Heart left ventricle (tissue), 16 donors: ENCODE data around the gene HIKESHI. TPM values are rescaled to one million over a fixed set of nuclear protein-coding genes. Genes with fewer than 3 reads are reported as not detected.

Experiments
- ATAC-seq, 4 donors: fragments of 200-7000 bp; cut with Tn5 transposase; one replicate each; pipeline ENCODE4 v1.9.1; 2020 to 2022; ENCODE audit warnings: moderate library complexity in 4 of 4, mild to moderate bottlenecking in 3 of 4, moderate number of reproducible peaks in 1 of 4
- DNase-seq, 5 donors: peaks; one replicate each; pipeline ENCODE4 v3.0.0-alpha.2; 2020
- H3K27ac ChIP-seq, 12 donors: fragments of 200-600 bp; sonication (generic) in 4 of 12; one replicate each; pipeline versions ENCODE4 v1.5.0 to v1.8.0; 2016 to 2022; ENCODE audit warnings: mild to moderate bottlenecking in 2 of 12
- H3K27me3 ChIP-seq, 9 donors: fragments of 200-600 bp; sonication (generic) in 2 of 9; one replicate each; pipeline versions ENCODE4 v1.5.1 to v1.8.0; 2016 to 2022; ENCODE audit warnings: mild to moderate bottlenecking in 3 of 9
- H3K36me3 ChIP-seq, 9 donors: fragments of 200-600 bp; sonication (generic) in 2 of 9; one replicate each; pipeline versions ENCODE4 v1.5.0 to v1.8.0; 2018 to 2022; ENCODE audit warnings: mild to moderate bottlenecking in 2 of 9
- H3K4me1 ChIP-seq, 12 donors: fragments of 200-600 bp; sonication (generic) in 4 of 12; one replicate each; pipeline versions ENCODE4 v1.5.0 to v1.8.0; 2016 to 2022; ENCODE audit warnings: mild to moderate bottlenecking in 3 of 12
- H3K4me3 ChIP-seq, 12 donors: fragments of 200-600 bp; sonication (generic) in 4 of 12; one replicate each; pipeline versions ENCODE4 v1.5.0 to v1.8.0; 2017 to 2022; ENCODE audit warnings: mild to moderate bottlenecking in 9 of 12, moderate library complexity in 4 of 12
- H3K9me3 ChIP-seq, 12 donors: fragments of 200-600 bp; sonication (generic) in 4 of 12; one replicate each; pipeline versions ENCODE4 v1.5.0 to v1.8.0; 2016 to 2022; ENCODE audit warnings: mild to moderate bottlenecking in 1 of 12
- POLR2A ChIP-seq, 2 donors: fragments of 450-650 bp; IDR thresholded peaks; one replicate each; pipeline ENCODE4 v1.6.1; 2017; ENCODE audit warnings: antibody characterized with exemption in 2 of 2, mild to moderate bottlenecking in 2 of 2, moderate library complexity in 2 of 2
- WGBS, 4 donors: extraction: QIAGEN DNeasy Blood & Tissue Kit in 2 of 4; methylation state at CpG; one replicate each; pipeline versions ENCODE4 v1.1.5 to v1.1.7; 2013 to 2018; 5-methylcytosine and 5-hydroxymethylcytosine counted together
- intact Hi-C, 10 donors: fragments of 100-400 bp; cut with DNase I; formaldehyde crosslinking; loops; one replicate each; pipeline versions ENCODE4 v1.11.1 to v1.14.2; 2022
- polyA plus RNA-seq, 2 donors: library from polyadenylated mRNA; stranded (reverse); fragments of 200-250 nt; gene quantifications; one replicate each; pipeline ENCODE4 v1.2.3, GENCODE V29; 2013
- total RNA-seq, 9 donors: library from RNA; depleted of rRNA in 2 of 9; stranded (reverse); fragments of >200 nt in 2 of 9; fragmentation: NEBNext Ultra II Directional in 3 of 9; extraction: Animal tissue kit (Norgen Biotek cat#: 25700) in 3 of 9; gene quantifications; one replicate each; pipeline versions ENCODE4 v1.1.0 to v1.2.4, GENCODE V29; 2016 to 2023
- TF ChIP-seq, protein P1 (sequence below), 12 donors: fragments of 200-600 bp; sonication (generic) in 4 of 12; IDR thresholded peaks; one replicate each; pipeline versions ENCODE4 v1.5.0 to v1.8.0; 2018 to 2022; ENCODE audit warnings: antibody characterized with exemption in 12 of 12, mild to moderate bottlenecking in 5 of 12
- donor health status: ischemic (EF 13 %, LVEDD 7.1; RV severe dilation, severe dysfunction).
- donor health status: healthy with polysubstance abuse.
- donor health status: DM: no; HTN: yes; CAD: no.
- donor health status: DM: no; HTN: no; CAD: no.
- donor health status: ischemic (EF 25% LVEDD 6.9; RV normal size, moderate dysfunction).
- donor health status: ischemic (EF 25% LVEDD 5.7; RV mildly dilated, moderate dysfunction).
- donor health status: healthy.
- donor health status: DM: yes; HTN: yes; CAD: no.
- donor health status: ischemic (EF 35%, LVEDD 5.7; RV mildly dilated, moderate dysfunction).
- donor health status: nonischemic (EF 11% LVEDD 7.7; RV severe dilation, severe dysfunction).
- donor health status: DM: yes; HTN: yes; CAD: no.
- donor health status: PGD.
- donor health status: ischemic (EF 29% LVEDD 5.4; RV normal size, mild dysfunction).
- donor health status: nonischemic (EF 23%, LVEDD 6.1; RV moderate dilation, normal function).

HIKESHI gene
- total and polyA plus RNA-seq, 11 donors, result 30.9 to 79.1 (median 47.6) TPM

- Histone ChIP-seq H3K27ac (no peak overlapping the region), H3K4me1 (no peaks in the 10 kb centered on the region), H3K27me3 (no peaks in the 10 kb centered on the region), H3K36me3 (no peaks in the 10 kb centered on the region), H3K4me3 (no peak overlapping the region), H3K9me3 (peaks cover 0 to 10% (median 0%) of the 10 kb centered on the region in 12 donors)
- WGBS, 4 donors, result 83 to 85% (median 84%) methylated on average over 5 of the region's 5 CpGs
- intact Hi-C loops, result no loop called here
- no peak for TF ChIP-seq POLR2A (IDR thresholded peaks at IDR 0.05)
- TF ChIP-seq, protein P1, sequence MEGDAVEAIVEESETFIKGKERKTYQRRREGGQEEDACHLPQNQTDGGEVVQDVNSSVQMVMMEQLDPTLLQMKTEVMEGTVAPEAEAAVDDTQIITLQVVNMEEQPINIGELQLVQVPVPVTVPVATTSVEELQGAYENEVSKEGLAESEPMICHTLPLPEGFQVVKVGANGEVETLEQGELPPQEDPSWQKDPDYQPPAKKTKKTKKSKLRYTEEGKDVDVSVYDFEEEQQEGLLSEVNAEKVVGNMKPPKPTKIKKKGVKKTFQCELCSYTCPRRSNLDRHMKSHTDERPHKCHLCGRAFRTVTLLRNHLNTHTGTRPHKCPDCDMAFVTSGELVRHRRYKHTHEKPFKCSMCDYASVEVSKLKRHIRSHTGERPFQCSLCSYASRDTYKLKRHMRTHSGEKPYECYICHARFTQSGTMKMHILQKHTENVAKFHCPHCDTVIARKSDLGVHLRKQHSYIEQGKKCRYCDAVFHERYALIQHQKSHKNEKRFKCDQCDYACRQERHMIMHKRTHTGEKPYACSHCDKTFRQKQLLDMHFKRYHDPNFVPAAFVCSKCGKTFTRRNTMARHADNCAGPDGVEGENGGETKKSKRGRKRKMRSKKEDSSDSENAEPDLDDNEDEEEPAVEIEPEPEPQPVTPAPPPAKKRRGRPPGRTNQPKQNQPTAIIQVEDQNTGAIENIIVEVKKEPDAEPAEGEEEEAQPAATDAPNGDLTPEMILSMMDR (IDR thresholded peaks at IDR 0.05), result no peak
- ATAC-seq (no peak), DNase-seq (no peak)
Observed at GRCh38 chr11:86383041-86383955, 81.3 kb downstream of the HIKESHI start.

GRCh38 chr11:86386283-86386682 lies 84.2 kb downstream of the HIKESHI start:
- Histone ChIP-seq H3K4me1 (no peaks in the 10 kb centered on the region), H3K36me3 (no peaks in the 10 kb centered on the region), H3K9me3 (no peaks in the 10 kb centered on the region), H3K27ac (no peak overlapping the region), H3K4me3 (no peak overlapping the region), H3K27me3 (no peaks in the 10 kb centered on the region)
- WGBS, 4 donors, result 93 to 97% (median 95%) methylated on average over 2 of the region's 2 CpGs
- TF ChIP-seq POLR2A (IDR thresholded peaks at IDR 0.05), result no peak
- TF ChIP-seq, protein P1 (IDR thresholded peaks at IDR 0.05), result no peak
- no peak for DNase-seq
- intact Hi-C loops, result no loop called here
- ATAC-seq, result no peak

GRCh38 chr11:86386746-86387145 lies 84.7 kb downstream of the HIKESHI start:
- Histone ChIP-seq H3K4me1 (no peaks in the 10 kb centered on the region), H3K9me3 (no peaks in the 10 kb centered on the region), H3K36me3 (no peaks in the 10 kb centered on the region), H3K27me3 (no peaks in the 10 kb centered on the region), H3K4me3 (no peak overlapping the region), H3K27ac (no peak overlapping the region)
- intact Hi-C loops, result no loop called here
- TF ChIP-seq POLR2A (IDR thresholded peaks at IDR 0.05), result no peak
- TF ChIP-seq, protein P1 (IDR thresholded peaks at IDR 0.05), result no peak
- ATAC-seq (no peak), DNase-seq (no peak)
- 80 to 93% (median 89%) methylated on average over 2 of the region's 2 CpGs for WGBS, 4 donors

GRCh38 chr11:86388198-86388597 lies 86.2 kb downstream of the HIKESHI start:
- H3K4me3 ChIP-seq, result no peak overlapping the region
- intact Hi-C loops, result no loop called here
- ATAC-seq (no peak), DNase-seq (no peak)
- 67 to 77% (median 70%) methylated on average over 4 of the region's 4 CpGs for WGBS, 4 donors
- no peaks in the 10 kb centered on the region for H3K36me3 ChIP-seq
- no peaks in the 10 kb centered on the region for H3K9me3 ChIP-seq
- no peak for TF ChIP-seq POLR2A (IDR thresholded peaks at IDR 0.05)
- no peaks in the 10 kb centered on the region for H3K4me1 ChIP-seq
- H3K27ac ChIP-seq, result no peak overlapping the region
- no peaks in the 10 kb centered on the region for H3K27me3 ChIP-seq
